PC-9 (cell line): ENCODE results near the gene OBSL1. TPM values are rescaled to one million over a fixed set of nuclear protein-coding genes. Genes with fewer than 3 reads are reported as not detected.

Experiments
- BruUV-seq: library from RNA; stranded (reverse); fragments of 400-500 nt; replicated peaks from 2 replicates; lab custom pipeline; 2021; lab: Mats Ljungman, UMichigan
- CTCF ChIA-PET: fragments of 300-600 bp; sonication (Branson Sonifier 250); formaldehyde crosslinking; loops from one replicate; lab custom pipeline; 2022; ENCODE audit warnings: antibody characterized with exemption; lab: Charles Lee
- POLR2A ChIA-PET: fragments of 300-600 bp; sonication (Branson Sonifier 250); formaldehyde crosslinking; loops from one replicate; lab custom pipeline; 2022; ENCODE audit warnings: antibody characterized with exemption; ENCODE audit not compliant: unreplicated experiment; lab: Charles Lee
- DNase-seq, 2 experiments: peaks; one replicate each; pipeline versions ENCODE4 v3.0.0 to v3.0.0-alpha.2; 2015 to 2022; ENCODE audit warnings: mixed read lengths in 1 of 2
- H2AFZ ChIP-seq: fragments of 200-600 bp; sonication (generic); 2 replicates; pipeline ENCODE4 v1.8.1; 2017; ENCODE audit warnings: antibody characterized with exemption
- H3F3A ChIP-seq: fragments of 200-600 bp; sonication (generic); 2 replicates; pipeline ENCODE4 v1.8.1; 2017; ENCODE audit warnings: antibody characterized with exemption, mild to moderate bottlenecking, low read depth; ENCODE audit not compliant: insufficient read depth
- H3K27ac ChIP-seq: fragments of 200-600 bp; sonication (generic); 2 replicates; pipeline ENCODE4 v1.6.1; 2016; ENCODE audit warnings: mixed run types
- H3K27me3 ChIP-seq: fragments of 200-600 bp; sonication (generic); 2 replicates; pipeline ENCODE4 v1.6.1; 2016; ENCODE audit warnings: low read depth, mixed run types; ENCODE audit not compliant: insufficient read depth
- H3K36me3 ChIP-seq: fragments of 200-600 bp; sonication (generic); 2 replicates; pipeline ENCODE4 v1.6.1; 2016; ENCODE audit warnings: low read depth, mixed run types
- H3K4me1 ChIP-seq: fragments of 200-600 bp; sonication (generic); replicated peaks from 2 replicates; pipeline ENCODE4 v1.6.1; 2016; ENCODE audit warnings: mixed run types; ENCODE audit not compliant: insufficient read depth
- H3K4me2 ChIP-seq: fragments of 200-600 bp; sonication (generic); 2 replicates; pipeline ENCODE4 v1.6.1; 2017; ENCODE audit warnings: mixed run types
- H3K4me3 ChIP-seq: fragments of 200-600 bp; sonication (generic); 2 replicates; pipeline ENCODE4 v1.6.1; 2016; ENCODE audit warnings: mixed run types
- H3K79me2 ChIP-seq: fragments of 200-600 bp; sonication (generic); 2 replicates; pipeline ENCODE4 v1.6.1; 2017; ENCODE audit warnings: low read depth, mixed run types
- H3K9me2 ChIP-seq: fragments of 200-600 bp; sonication (generic); 2 replicates; pipeline ENCODE4 v1.8.1; 2017; ENCODE audit warnings: mild to moderate bottlenecking; ENCODE audit not compliant: insufficient read depth
- H3K9me3 ChIP-seq: fragments of 200-600 bp; sonication (generic); 2 replicates; pipeline ENCODE4 v1.8.1; 2016; ENCODE audit warnings: low read depth; ENCODE audit not compliant: insufficient read depth
- H4K20me1 ChIP-seq: fragments of 200-600 bp; sonication (generic); 2 replicates; pipeline ENCODE4 v1.8.1; 2017; ENCODE audit not compliant: insufficient read depth
- EZH2 ChIP-seq: fragments of 200-600 bp; sonication (generic); IDR thresholded peaks from 2 replicates; pipeline ENCODE4 v1.8.0; 2017; ENCODE audit warnings: antibody characterized with exemption, low read depth
- intact Hi-C: fragments of 100-400 bp; cut with micrococcal nuclease; formaldehyde crosslinking; loops from one replicate; pipeline ENCODE4 v1.10.0; 2022; ENCODE audit not compliant: unreplicated experiment
- total RNA-seq: library from RNA; stranded (reverse); gene quantifications from 2 replicates; pipeline ENCODE4 v1.2.3, GENCODE V29; 2021
- TF ChIP-seq, protein P1 (sequence below): fragments of 200-600 bp; sonication (generic); conservative IDR thresholded peaks from 2 replicates; pipeline ENCODE4 v1.6.1; 2017; ENCODE audit warnings: mixed run types, antibody characterized with exemption, mild to moderate bottlenecking, moderate library complexity

Gene OBSL1
- total RNA-seq, 1 experiment from 2014 or later, result 110 TPM

DNA sequence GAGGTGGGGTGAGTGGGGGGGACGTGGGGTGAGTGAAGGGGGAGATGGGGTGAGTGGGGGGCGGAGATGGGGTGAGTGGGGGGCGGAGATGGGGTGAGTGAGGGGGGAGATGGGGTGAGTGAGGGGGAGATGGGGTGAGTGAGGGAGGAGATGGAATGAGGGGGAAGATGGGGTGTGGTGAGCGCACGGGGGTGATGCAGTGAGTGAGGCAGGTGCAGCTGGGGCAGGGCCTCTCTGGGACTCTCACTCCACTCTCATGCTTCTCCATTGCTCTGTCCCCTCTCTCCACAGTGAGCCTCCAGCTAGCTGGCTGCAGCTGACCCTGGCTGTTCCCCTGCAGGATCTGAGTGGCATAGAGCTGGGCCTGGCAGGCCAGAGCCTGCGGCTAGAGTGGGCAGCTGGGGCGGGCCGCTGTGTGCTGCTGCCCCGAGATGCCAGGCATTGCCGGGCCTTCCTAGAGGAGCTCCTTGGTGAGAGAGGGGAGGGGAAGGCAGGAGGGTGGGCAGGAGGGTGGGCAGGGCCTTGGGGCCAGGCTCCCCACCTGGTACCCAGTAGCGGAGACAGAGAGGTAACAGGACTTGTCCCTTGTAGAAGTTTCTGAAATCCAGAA lies 42.2 kb upstream of the OBSL1 start:
- no peaks in the 10 kb centered on the region for H3K9me3 ChIP-seq
- intact Hi-C loops, result no loop called here
- no peaks in the 10 kb centered on the region for H3F3A ChIP-seq
- BruUV-seq, result no TSS peak
- no peak overlapping the region for H3K27ac ChIP-seq
- no peaks in the 10 kb centered on the region for H3K9me2 ChIP-seq
- no peak for DNase-seq
- H3K27me3 ChIP-seq, result no peaks in the 10 kb centered on the region
- no peak overlapping the region for H3K4me2 ChIP-seq
- no peak overlapping the region for H2AFZ ChIP-seq
- ChIA-PET POLR2A (no interaction called here), CTCF (no interaction called here)
- H4K20me1 ChIP-seq, result no peaks in the 10 kb centered on the region
- H3K36me3 ChIP-seq, result no peaks in the 10 kb centered on the region; the same call in none of the 2 replicates
- TF ChIP-seq, protein P1, sequence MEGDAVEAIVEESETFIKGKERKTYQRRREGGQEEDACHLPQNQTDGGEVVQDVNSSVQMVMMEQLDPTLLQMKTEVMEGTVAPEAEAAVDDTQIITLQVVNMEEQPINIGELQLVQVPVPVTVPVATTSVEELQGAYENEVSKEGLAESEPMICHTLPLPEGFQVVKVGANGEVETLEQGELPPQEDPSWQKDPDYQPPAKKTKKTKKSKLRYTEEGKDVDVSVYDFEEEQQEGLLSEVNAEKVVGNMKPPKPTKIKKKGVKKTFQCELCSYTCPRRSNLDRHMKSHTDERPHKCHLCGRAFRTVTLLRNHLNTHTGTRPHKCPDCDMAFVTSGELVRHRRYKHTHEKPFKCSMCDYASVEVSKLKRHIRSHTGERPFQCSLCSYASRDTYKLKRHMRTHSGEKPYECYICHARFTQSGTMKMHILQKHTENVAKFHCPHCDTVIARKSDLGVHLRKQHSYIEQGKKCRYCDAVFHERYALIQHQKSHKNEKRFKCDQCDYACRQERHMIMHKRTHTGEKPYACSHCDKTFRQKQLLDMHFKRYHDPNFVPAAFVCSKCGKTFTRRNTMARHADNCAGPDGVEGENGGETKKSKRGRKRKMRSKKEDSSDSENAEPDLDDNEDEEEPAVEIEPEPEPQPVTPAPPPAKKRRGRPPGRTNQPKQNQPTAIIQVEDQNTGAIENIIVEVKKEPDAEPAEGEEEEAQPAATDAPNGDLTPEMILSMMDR, result no peak
- TF ChIP-seq EZH2, result no peak
- no peaks in the 10 kb centered on the region for H3K79me2 ChIP-seq
- no peak overlapping the region for H3K4me3 ChIP-seq
- no peaks in the 10 kb centered on the region for H3K4me1 ChIP-seq

DNA sequence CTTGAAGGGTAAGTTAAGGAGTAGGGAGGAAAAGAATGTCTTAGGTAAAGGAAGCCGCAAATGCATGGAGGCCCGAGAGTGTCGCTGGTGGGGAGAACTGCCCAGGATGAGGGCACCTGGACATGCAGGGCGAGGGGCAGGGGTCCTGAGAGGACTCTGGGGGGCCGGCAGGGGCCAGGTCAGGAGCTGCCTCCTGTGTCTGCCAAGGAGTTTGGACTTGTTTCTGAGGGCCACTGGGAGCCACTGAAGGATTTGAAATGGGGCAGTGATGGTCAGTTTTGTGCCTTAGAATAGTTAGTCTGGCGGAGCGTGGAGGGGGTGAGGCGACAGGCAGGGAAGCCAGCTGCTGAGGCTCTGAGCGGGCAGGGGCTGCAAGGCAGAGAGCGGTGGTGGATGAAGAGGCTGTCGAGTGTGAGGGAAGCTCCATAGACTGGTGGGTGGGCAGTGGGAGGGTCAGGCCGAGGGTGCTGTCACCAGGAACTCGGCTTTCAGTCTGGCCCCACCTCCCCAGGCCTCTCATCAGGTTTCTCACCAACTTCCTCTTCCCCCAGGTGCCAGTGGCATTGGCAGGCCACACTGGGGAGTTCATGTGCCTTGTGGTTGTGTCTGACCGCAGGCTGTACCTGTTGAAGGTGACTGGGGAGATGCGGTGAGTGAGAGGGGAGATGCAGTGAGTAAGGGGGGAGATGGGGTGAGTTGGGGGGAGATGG lies 41.4 kb upstream of the OBSL1 start:
- Histone ChIP-seq H3K79me2 (no peaks in the 10 kb centered on the region), H3K36me3 (no peaks in the 10 kb centered on the region; the same call in none of the 2 replicates), H2AFZ (no peak overlapping the region), H3K4me1 (no peaks in the 10 kb centered on the region), H4K20me1 (no peaks in the 10 kb centered on the region), H3K9me2 (no peaks in the 10 kb centered on the region), H3K4me3 (no peak overlapping the region), H3K27ac (no peak overlapping the region), H3K9me3 (no peaks in the 10 kb centered on the region), H3F3A (no peaks in the 10 kb centered on the region), H3K4me2 (no peak overlapping the region), H3K27me3 (no peaks in the 10 kb centered on the region)
- POLR2A ChIA-PET, result interaction anchor here (0.6 kb wide), 1 partner anchor 60 kb away, joined by 3 read pairs; no protein-coding TSS in a partner anchor
- intact Hi-C loops, result no loop called here
- no TSS peak for BruUV-seq
- TF ChIP-seq, protein P1, result no peak
- TF ChIP-seq EZH2, result no peak
- CTCF ChIA-PET, result interaction anchor here (0.5 kb wide), 1 partner anchor 292 kb away, joined by 3 read pairs; no protein-coding TSS in a partner anchor
- no peak for DNase-seq

DNA sequence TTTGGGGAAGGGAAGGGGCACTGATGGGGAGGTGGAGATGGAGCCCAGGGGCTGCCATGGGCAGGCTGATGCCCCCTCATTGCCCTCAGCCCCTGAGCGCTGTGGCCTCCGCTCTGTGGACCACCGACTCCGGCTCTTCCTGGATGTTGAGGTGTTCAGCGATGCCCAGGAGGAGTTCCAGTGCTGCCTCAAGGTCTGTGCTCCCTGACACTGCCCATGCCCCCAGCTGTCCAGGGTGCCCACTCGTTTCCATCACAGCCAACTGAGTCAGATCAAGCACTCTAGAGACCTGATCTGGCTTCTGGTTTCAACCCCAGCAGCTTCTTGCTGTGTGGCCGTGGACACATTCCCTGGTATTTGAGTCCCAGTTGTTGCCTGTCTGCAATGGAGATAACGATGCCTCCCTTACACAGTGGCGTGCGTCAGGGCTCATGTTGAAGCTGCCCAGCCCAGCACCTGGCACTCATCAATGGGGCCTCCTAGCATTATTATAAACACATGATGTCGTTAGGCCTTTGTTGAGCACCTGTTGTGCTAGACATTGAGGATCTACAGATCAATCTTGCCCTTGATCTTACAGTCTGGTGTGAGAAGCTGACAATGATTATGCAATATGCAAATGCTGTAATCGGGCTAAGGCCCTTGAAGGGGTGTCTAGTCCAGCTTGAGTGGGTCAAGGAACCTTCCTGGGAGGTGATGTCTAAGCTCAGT lies 40.7 kb upstream of the OBSL1 start:
- no peak overlapping the region for H2AFZ ChIP-seq
- no peaks in the 10 kb centered on the region for H3K4me1 ChIP-seq
- no peaks in the 10 kb centered on the region for H3K9me2 ChIP-seq
- H3K27me3 ChIP-seq, result no peaks in the 10 kb centered on the region
- TF ChIP-seq, protein P1, result no peak
- TF ChIP-seq EZH2, result no peak
- H3K9me3 ChIP-seq, result no peaks in the 10 kb centered on the region
- no peak overlapping the region for H3K27ac ChIP-seq
- no peak overlapping the region for H3K4me2 ChIP-seq
- H3K79me2 ChIP-seq, result no peaks in the 10 kb centered on the region
- ChIA-PET CTCF (interaction anchor here (0.5 kb wide), 1 partner anchor 291 kb away, joined by 3 read pairs; no protein-coding TSS in a partner anchor), POLR2A (interaction anchor here (0.6 kb wide), 1 partner anchor 60 kb away, joined by 3 read pairs; no protein-coding TSS in a partner anchor)
- no peaks in the 10 kb centered on the region for H3F3A ChIP-seq
- BruUV-seq, result no TSS peak
- no peak overlapping the region for H3K4me3 ChIP-seq
- intact Hi-C loops, result no loop called here
- no peaks in the 10 kb centered on the region; the same call in none of the 2 replicates for H3K36me3 ChIP-seq
- no peak for DNase-seq
- no peaks in the 10 kb centered on the region for H4K20me1 ChIP-seq
